SK-N-SH treated with all-trans-retinoic acid at 6 μM for 48 hours (cell line): Measurements from ENCODE around the gene RSL1D1.
A peak's percentile ranks its signal among the peaks of the same experiment; 100 is the strongest.

ENCODE experiments used
- ATAC-seq: fragments of 200-7000 bp; cut with Tn5 transposase; 3 replicates; pipeline ENCODE4 v1.9.1; 2020; ENCODE audit warnings: mild to moderate bottlenecking, moderate library complexity
- ARNTL ChIP-seq: fragments of 450-650 bp; formaldehyde crosslinking; IDR thresholded peaks from 2 replicates; pipeline ENCODE4 v1.5.0; 2020; ENCODE audit warnings: low read depth, mild to moderate bottlenecking, moderate library complexity, borderline replicate concordance
- BACH2 ChIP-seq: fragments of 250-450 bp; sonication (Bioruptor Pico); IDR thresholded peaks from 2 replicates; pipeline ENCODE4 v1.9.0; 2021; ENCODE audit warnings: mild to moderate bottlenecking, borderline replicate concordance
- CREB5 ChIP-seq: fragments of 250-450 bp; sonication (Bioruptor Pico); IDR thresholded peaks from 2 replicates; pipeline ENCODE4 v1.5.1; 2020; ENCODE audit warnings: low read depth, mild to moderate bottlenecking, moderate library complexity
- CSDC2 ChIP-seq: fragments of 250-450 bp; sonication (Bioruptor Pico); IDR thresholded peaks from 2 replicates; pipeline ENCODE4 v1.5.0; 2020; ENCODE audit warnings: mild to moderate bottlenecking, moderate library complexity
- CSRNP3 ChIP-seq: fragments of 250-450 bp; sonication (Bioruptor Pico); IDR thresholded peaks from 2 replicates; pipeline ENCODE4 v1.5.1; 2021; ENCODE audit warnings: mild to moderate bottlenecking, moderate library complexity
- ESRRG ChIP-seq: fragments of 250-450 bp; sonication (Bioruptor Pico); IDR thresholded peaks from 2 replicates; pipeline ENCODE4 v1.6.1; 2021; ENCODE audit warnings: mild to moderate bottlenecking
- GLIS3 ChIP-seq: fragments of 250-450 bp; sonication (Bioruptor Pico); IDR thresholded peaks from 2 replicates; pipeline ENCODE4 v1.5.0; 2020; ENCODE audit warnings: mild to moderate bottlenecking, moderate library complexity
- ISL1 ChIP-seq: fragments of 250-450 bp; sonication (Bioruptor Pico); IDR thresholded peaks from 2 replicates; pipeline ENCODE4 v2.1.2; 2022; ENCODE audit warnings: mild to moderate bottlenecking, moderate library complexity
- OSR1 ChIP-seq: fragments of 250-450 bp; sonication (Bioruptor Pico); IDR thresholded peaks from 2 replicates; pipeline ENCODE4 v1.8.0; 2022; ENCODE audit warnings: moderate library complexity, mild to moderate bottlenecking, inconsistent platforms
- PATZ1 ChIP-seq: fragments of 250-450 bp; sonication (Bioruptor Pico); IDR thresholded peaks from 2 replicates; pipeline ENCODE4 v1.8.0; 2020; ENCODE audit warnings: mild to moderate bottlenecking, moderate library complexity, borderline replicate concordance
- POU6F1 ChIP-seq: fragments of 250-450 bp; sonication (Bioruptor Pico); IDR thresholded peaks from 2 replicates; pipeline ENCODE4 v1.8.0; 2021; ENCODE audit warnings: low read depth, mild to moderate bottlenecking, moderate library complexity, borderline replicate concordance
- PPARA ChIP-seq: fragments of 250-450 bp; sonication (Bioruptor Pico); IDR thresholded peaks from 2 replicates; pipeline ENCODE4 v1.5.0; 2020; ENCODE audit warnings: mild to moderate bottlenecking, borderline replicate concordance
- RARB ChIP-seq: fragments of 250-450 bp; sonication (Bioruptor Pico); IDR thresholded peaks from 2 replicates; pipeline ENCODE4 v1.8.0; 2021; ENCODE audit warnings: mild to moderate bottlenecking, moderate library complexity
- SNAI2 ChIP-seq: fragments of 250-450 bp; sonication (Bioruptor Pico); IDR thresholded peaks from 2 replicates; pipeline ENCODE4 v1.5.0; 2020; ENCODE audit warnings: mild to moderate bottlenecking, moderate library complexity
- TCF4 ChIP-seq: fragments of 250-450 bp; sonication (Bioruptor Pico); IDR thresholded peaks from 2 replicates; pipeline ENCODE4 v1.8.0; 2021; ENCODE audit warnings: mild to moderate bottlenecking, moderate library complexity, borderline replicate concordance
- TOX ChIP-seq: fragments of 250-450 bp; sonication (Bioruptor Pico); IDR thresholded peaks from 2 replicates; pipeline ENCODE4 v1.8.0; 2021; ENCODE audit warnings: mild to moderate bottlenecking, moderate library complexity, borderline replicate concordance
- TSHZ2 ChIP-seq: fragments of 250-450 bp; sonication (Bioruptor Pico); IDR thresholded peaks from 2 replicates; pipeline ENCODE4 v1.5.0; 2020; ENCODE audit warnings: mild to moderate bottlenecking, moderate library complexity
- ZC3H10 ChIP-seq: fragments of 250-450 bp; sonication (Bioruptor Pico); IDR thresholded peaks from 2 replicates; pipeline ENCODE4 v1.5.1; 2021; ENCODE audit warnings: mild to moderate bottlenecking, moderate library complexity
- ZFP3 ChIP-seq: fragments of 250-450 bp; sonication (Bioruptor Pico); IDR thresholded peaks from 2 replicates; pipeline ENCODE4 v1.5.0; 2020; ENCODE audit warnings: mild to moderate bottlenecking, moderate library complexity
- ZFP30 ChIP-seq: fragments of 450-650 bp; formaldehyde crosslinking; IDR thresholded peaks from 2 replicates; pipeline ENCODE4 v1.5.0; 2022; ENCODE audit warnings: mild to moderate bottlenecking, moderate library complexity
- ZNF565 ChIP-seq: fragments of 450-650 bp; formaldehyde crosslinking; conservative IDR thresholded peaks from 2 replicates; pipeline ENCODE4 v1.5.0; 2020; ENCODE audit warnings: low read depth, mild to moderate bottlenecking, moderate library complexity
- ZNF70 ChIP-seq: fragments of 450-650 bp; formaldehyde crosslinking; IDR thresholded peaks from 2 replicates; pipeline ENCODE4 v1.5.0; 2020; ENCODE audit warnings: mild to moderate bottlenecking, moderate library complexity
- ZNF8 ChIP-seq: fragments of 450-650 bp; formaldehyde crosslinking; IDR thresholded peaks from 2 replicates; pipeline ENCODE4 v1.5.0; 2020; ENCODE audit warnings: mild to moderate bottlenecking, moderate library complexity

Gene RSL1D1

GRCh38 chr16:11851294-11852091, at the start of gene RSL1D1:
Gene RSL1D1, minus strand, starts transcription at chr16:11851542. Its CDS starts 30 bp downstream, at chr16:11851512.
- TF ChIP-seq PATZ1 (CRISPR knock-in tag) (no peak), TOX (CRISPR knock-in tag) (no peak), CREB5 (CRISPR knock-in tag) (no peak), PPARA (CRISPR knock-in tag) (no peak), BACH2 (CRISPR knock-in tag) (no peak), ZC3H10 (no peak)
- ATAC-seq: peak; percentile 88

GRCh38 chr16:11901091-11901490, 49.7 kb upstream of the RSL1D1 start:
- peak; percentile 24; the same call in 1 of the 3 replicates for ATAC-seq
- TF ChIP-seq SNAI2 (no peak), ESRRG (CRISPR knock-in tag) (no peak), ISL1 (no peak), BACH2 (CRISPR knock-in tag) (no peak), ARNTL (CRISPR knock-in tag) (no peak), PPARA (CRISPR knock-in tag) (no peak), CSDC2 (CRISPR knock-in tag) (no peak), ZNF565 (no peak), POU6F1 (no peak), OSR1 (CRISPR knock-in tag) (no peak), RARB (CRISPR knock-in tag) (no peak), ZNF8 (CRISPR knock-in tag) (no peak), GLIS3 (CRISPR knock-in tag) (no peak), ZNF70 (CRISPR knock-in tag) (no peak)

DNA sequence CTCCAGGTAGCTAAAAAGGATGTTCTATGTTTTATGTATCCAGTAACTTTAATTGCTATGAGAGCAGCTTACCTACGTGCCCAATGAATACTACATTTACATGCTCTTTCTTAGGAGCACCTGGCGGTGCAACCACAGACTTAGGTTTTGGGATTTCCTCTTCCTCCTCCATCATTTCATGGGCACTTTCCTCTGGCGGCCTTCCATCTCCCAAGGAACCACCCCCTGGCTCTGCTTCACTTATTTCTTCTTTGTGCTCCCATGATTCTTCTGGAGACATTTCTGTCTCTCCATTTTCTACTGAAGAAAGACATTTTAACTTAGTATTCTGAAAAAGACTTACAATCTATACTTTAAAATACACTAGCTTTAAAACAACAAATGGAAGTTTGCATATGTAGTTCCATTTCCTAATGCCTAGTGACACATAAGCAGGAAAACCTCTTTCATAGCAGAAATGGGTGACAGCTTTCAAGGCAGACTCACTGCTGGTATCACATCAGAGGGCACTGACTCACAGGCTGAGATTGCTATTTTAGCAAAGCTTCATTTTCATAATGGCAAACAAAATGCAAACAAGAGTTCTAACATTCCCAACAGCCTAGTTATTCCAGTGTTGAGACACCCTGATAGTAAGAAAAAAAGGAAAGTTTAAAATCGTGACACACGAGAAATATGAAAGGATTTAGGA, 45.3 kb upstream of the RSL1D1 start:
- ATAC-seq: peak; percentile 84
- TF ChIP-seq CSDC2 (CRISPR knock-in tag): no peak
- TF ChIP-seq RARB (CRISPR knock-in tag): no peak
- TF ChIP-seq ZFP3 (CRISPR knock-in tag): no peak
- no peak for TF ChIP-seq ZNF70 (CRISPR knock-in tag)
- TF ChIP-seq ZNF565: no peak
- TF ChIP-seq GLIS3 (CRISPR knock-in tag): no peak
- TF ChIP-seq TSHZ2: no peak
- TF ChIP-seq PATZ1 (CRISPR knock-in tag): no peak
- TF ChIP-seq ZNF8 (CRISPR knock-in tag): no peak
- TF ChIP-seq SNAI2: no peak
- TF ChIP-seq BACH2 (CRISPR knock-in tag): no peak
- no peak for TF ChIP-seq ARNTL (CRISPR knock-in tag)
- TF ChIP-seq ISL1: no peak
- TF ChIP-seq ZC3H10: no peak
- TF ChIP-seq CSRNP3: no peak
- TF ChIP-seq OSR1 (CRISPR knock-in tag): no peak
- no peak for TF ChIP-seq ZFP30 (CRISPR knock-in tag)
- TF ChIP-seq TCF4 (CRISPR knock-in tag): no peak
- no peak for TF ChIP-seq POU6F1
